Neural progenitor cell (in vitro differentiated cells): ENCODE measurements around the gene ENC1. TPM values are rescaled to one million over a fixed set of nuclear protein-coding genes. Genes with fewer than 3 reads are reported as not detected.

Experiments
- DNase-seq: peaks from one replicate; pipeline ENCODE4 v3.0.0-alpha.2; 2016; ENCODE audit warnings: low spot score
- H2AFZ ChIP-seq: fragments of 200-600 bp; sonication (generic); replicated peaks from 2 replicates; pipeline ENCODE4 v1.6.1; 2016; ENCODE audit warnings: antibody characterized with exemption
- H3F3A ChIP-seq: fragments of 200-600 bp; sonication (generic); 2 replicates; pipeline ENCODE4 v1.6.1; 2016; ENCODE audit warnings: antibody characterized with exemption, low read depth
- H3K27ac ChIP-seq: fragments of 200-600 bp; sonication (generic); 2 replicates; pipeline ENCODE4 v1.5.1; 2016; ENCODE audit warnings: mild to moderate bottlenecking
- H3K27me3 ChIP-seq: fragments of 200-600 bp; sonication (generic); 2 replicates; pipeline ENCODE4 v1.6.1; 2016; ENCODE audit warnings: mild to moderate bottlenecking, moderate library complexity
- H3K36me3 ChIP-seq: fragments of 200-600 bp; sonication (generic); 2 replicates; pipeline ENCODE4 v1.5.1; 2016
- H3K4me1 ChIP-seq: fragments of 200-600 bp; sonication (generic); 2 replicates; pipeline ENCODE4 v1.6.1; 2016; ENCODE audit warnings: mixed run types
- H3K4me2 ChIP-seq: fragments of 200-600 bp; sonication (generic); 2 replicates; pipeline ENCODE4 v1.6.1; 2016
- H3K4me3 ChIP-seq: fragments of 200-600 bp; sonication (generic); 2 replicates; pipeline ENCODE4 v1.5.1; 2016
- H3K79me2 ChIP-seq: fragments of 200-600 bp; sonication (generic); 2 replicates; pipeline ENCODE4 v1.6.1; 2016; ENCODE audit warnings: low read depth
- H3K9ac ChIP-seq: fragments of 200-600 bp; sonication (generic); 2 replicates; pipeline ENCODE4 v1.6.1; 2016
- H3K9me3 ChIP-seq: fragments of 200-600 bp; sonication (generic); 2 replicates; pipeline ENCODE4 v1.5.1; 2016; ENCODE audit warnings: low read depth
- H4K20me1 ChIP-seq: fragments of 200-600 bp; sonication (generic); 2 replicates; pipeline ENCODE4 v1.6.1; 2016; ENCODE audit warnings: low read depth
- H3K27ac Mint-ChIP-seq: 3 replicates; pipeline ENCODE4 v1.8.0; 2021; ENCODE audit warnings: mixed read lengths
- H3K27me3 Mint-ChIP-seq: 2 replicates; pipeline ENCODE4 v1.8.0; 2022; ENCODE audit warnings: low read depth, mild to moderate bottlenecking, inconsistent platforms, moderate library complexity, mixed read lengths; ENCODE audit not compliant: insufficient read depth
- H3K36me3 Mint-ChIP-seq: 3 replicates; pipeline ENCODE4 v1.8.0; 2021; ENCODE audit warnings: mixed read lengths
- H3K4me1 Mint-ChIP-seq: 3 replicates; pipeline ENCODE4 v1.8.0; 2021; ENCODE audit warnings: mixed read lengths
- H3K4me3 Mint-ChIP-seq: 3 replicates; pipeline ENCODE4 v1.8.0; 2021; ENCODE audit warnings: mild to moderate bottlenecking, moderate library complexity, mixed read lengths
- H3K9me3 Mint-ChIP-seq: 3 replicates; pipeline ENCODE4 v1.8.0; 2020; ENCODE audit warnings: mixed read lengths
- EZH2 ChIP-seq: fragments of 200-600 bp; sonication (generic); IDR thresholded peaks from 2 replicates; pipeline ENCODE4 v1.6.1; 2017; ENCODE audit warnings: antibody characterized with exemption, mild to moderate bottlenecking, moderate library complexity
- EZH2phosphoT487 ChIP-seq: fragments of 200-600 bp; sonication (generic); IDR thresholded peaks from 2 replicates; pipeline ENCODE4 v1.6.1; 2017; ENCODE audit warnings: antibody characterized with exemption
- total RNA-seq: library from RNA; depleted of rRNA; stranded (reverse); fragments of >200 nt; gene quantifications from 2 replicates; pipeline ENCODE4 v1.2.3, GENCODE V29; 2015; ENCODE audit warnings: low replicate concordance
- TF ChIP-seq, protein P1 (sequence below): fragments of 200-600 bp; sonication (generic); IDR thresholded peaks from 2 replicates; pipeline ENCODE4 v1.5.1; 2017; ENCODE audit warnings: antibody characterized with exemption, mild to moderate bottlenecking

ENC1 gene
- total RNA-seq, 1 donor from 2014 or later: 73.8 TPM

DNA sequence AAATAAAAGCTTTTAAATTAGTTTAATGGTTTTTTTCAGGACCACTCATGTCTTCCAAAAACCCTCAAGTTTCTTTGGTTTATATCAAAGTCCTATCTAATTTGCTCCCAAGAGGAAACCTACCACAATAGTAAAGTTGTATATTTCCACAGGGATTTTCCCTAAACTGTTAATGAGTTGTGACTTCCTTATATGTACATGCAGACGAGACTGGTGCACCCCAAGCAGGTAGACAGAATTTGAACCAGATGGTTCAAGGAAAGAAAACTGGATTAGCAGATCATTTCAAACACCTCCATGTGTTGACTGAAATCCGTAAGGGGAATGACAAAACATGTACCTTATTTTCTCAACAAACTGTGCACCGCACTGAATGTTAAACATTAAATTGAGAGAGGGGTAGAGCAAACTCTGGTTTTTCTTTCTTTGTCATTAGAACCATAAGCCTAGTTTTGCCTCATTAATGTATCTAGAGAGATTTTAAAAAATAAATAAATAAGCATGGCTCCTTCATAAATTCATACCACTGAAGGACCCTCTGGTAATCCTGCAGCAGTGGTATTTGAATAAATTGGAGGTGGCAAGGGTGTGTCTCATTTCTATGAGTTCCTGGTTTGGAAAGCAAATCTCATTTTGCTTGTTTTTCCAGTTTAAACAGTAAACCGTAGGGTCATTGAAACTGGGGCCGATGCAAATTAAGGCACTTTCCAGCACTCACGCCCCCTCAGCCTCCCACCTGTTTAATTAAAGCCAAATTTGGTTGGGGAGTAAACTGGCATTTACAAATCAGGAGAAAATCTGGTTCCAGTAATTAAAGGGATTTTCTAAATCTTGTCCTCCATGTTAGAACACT is 51.1 kb downstream of the ENC1 start:
- H3K4me1 ChIP-seq: peaks cover 44% of the 10 kb centered on the region
- no peaks in the 10 kb centered on the region for H3K79me2 ChIP-seq
- H3K9ac ChIP-seq: no peak overlapping the region
- peak overlapping the region; percentile 2 for H3K4me2 ChIP-seq
- no peak overlapping the region for H3K4me3 ChIP-seq
- no peak overlapping the region for H3K27ac ChIP-seq
- H3K9me3 Mint-ChIP-seq: peaks cover 3% of the 10 kb centered on the region
- H3K27me3 ChIP-seq: no peaks in the 10 kb centered on the region
- no peak overlapping the region for H2AFZ ChIP-seq
- H3F3A ChIP-seq: peaks cover 14% of the 10 kb centered on the region
- H3K36me3 ChIP-seq: no peaks in the 10 kb centered on the region
- no peak overlapping the region for H3K27ac Mint-ChIP-seq
- DNase-seq: no peak
- no peaks in the 10 kb centered on the region for H3K9me3 ChIP-seq
- H4K20me1 ChIP-seq: no peaks in the 10 kb centered on the region
- H3K36me3 Mint-ChIP-seq: no peaks in the 10 kb centered on the region
- H3K4me1 Mint-ChIP-seq: peaks cover 26% of the 10 kb centered on the region
- H3K27me3 Mint-ChIP-seq: peaks cover 6% of the 10 kb centered on the region
- TF ChIP-seq, protein P1, sequence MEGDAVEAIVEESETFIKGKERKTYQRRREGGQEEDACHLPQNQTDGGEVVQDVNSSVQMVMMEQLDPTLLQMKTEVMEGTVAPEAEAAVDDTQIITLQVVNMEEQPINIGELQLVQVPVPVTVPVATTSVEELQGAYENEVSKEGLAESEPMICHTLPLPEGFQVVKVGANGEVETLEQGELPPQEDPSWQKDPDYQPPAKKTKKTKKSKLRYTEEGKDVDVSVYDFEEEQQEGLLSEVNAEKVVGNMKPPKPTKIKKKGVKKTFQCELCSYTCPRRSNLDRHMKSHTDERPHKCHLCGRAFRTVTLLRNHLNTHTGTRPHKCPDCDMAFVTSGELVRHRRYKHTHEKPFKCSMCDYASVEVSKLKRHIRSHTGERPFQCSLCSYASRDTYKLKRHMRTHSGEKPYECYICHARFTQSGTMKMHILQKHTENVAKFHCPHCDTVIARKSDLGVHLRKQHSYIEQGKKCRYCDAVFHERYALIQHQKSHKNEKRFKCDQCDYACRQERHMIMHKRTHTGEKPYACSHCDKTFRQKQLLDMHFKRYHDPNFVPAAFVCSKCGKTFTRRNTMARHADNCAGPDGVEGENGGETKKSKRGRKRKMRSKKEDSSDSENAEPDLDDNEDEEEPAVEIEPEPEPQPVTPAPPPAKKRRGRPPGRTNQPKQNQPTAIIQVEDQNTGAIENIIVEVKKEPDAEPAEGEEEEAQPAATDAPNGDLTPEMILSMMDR: no peak
- no peak for TF ChIP-seq EZH2phosphoT487
- TF ChIP-seq EZH2: no peak
- H3K4me3 Mint-ChIP-seq: no peak overlapping the region

DNA sequence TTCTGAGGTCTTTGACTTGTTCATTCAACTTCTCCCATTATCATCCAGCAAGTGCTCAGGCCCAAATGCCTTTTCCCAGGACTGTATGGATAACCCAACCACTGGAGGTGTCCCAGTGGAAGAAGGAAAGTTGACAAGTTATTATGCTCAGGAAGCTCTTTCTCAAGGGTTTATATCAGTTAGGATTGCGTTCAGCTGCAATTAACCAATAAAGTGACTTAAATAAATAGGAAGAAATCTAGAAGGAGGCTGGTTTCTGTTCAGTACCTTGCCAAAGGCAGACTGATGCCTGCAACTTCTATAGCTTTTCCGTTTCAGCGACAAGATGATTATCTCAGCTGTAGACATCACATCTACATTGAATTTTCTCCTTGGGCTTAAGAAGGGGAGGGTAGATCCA is 52.1 kb downstream of the ENC1 start:
- H3K9me3 ChIP-seq: no peaks in the 10 kb centered on the region
- H4K20me1 ChIP-seq: no peaks in the 10 kb centered on the region
- Mint-ChIP-seq H3K27me3 (peaks cover 6% of the 10 kb centered on the region), H3K9me3 (peaks cover 3% of the 10 kb centered on the region), H3K27ac (no peak overlapping the region), H3K36me3 (no peaks in the 10 kb centered on the region), H3K4me1 (peaks cover 22% of the 10 kb centered on the region), H3K4me3 (no peak overlapping the region)
- no peak overlapping the region for H2AFZ ChIP-seq
- no peak for DNase-seq
- H3K4me2 ChIP-seq: no peak overlapping the region
- H3K4me3 ChIP-seq: no peak overlapping the region
- H3K36me3 ChIP-seq: no peaks in the 10 kb centered on the region
- peaks cover 44% of the 10 kb centered on the region for H3K4me1 ChIP-seq
- H3F3A ChIP-seq: peaks cover 10% of the 10 kb centered on the region
- H3K79me2 ChIP-seq: no peaks in the 10 kb centered on the region
- no peak overlapping the region for H3K27ac ChIP-seq
- TF ChIP-seq, protein P1: no peak
- TF ChIP-seq EZH2phosphoT487 (no peak), EZH2 (no peak)
- H3K9ac ChIP-seq: no peak overlapping the region
- no peaks in the 10 kb centered on the region for H3K27me3 ChIP-seq

DNA sequence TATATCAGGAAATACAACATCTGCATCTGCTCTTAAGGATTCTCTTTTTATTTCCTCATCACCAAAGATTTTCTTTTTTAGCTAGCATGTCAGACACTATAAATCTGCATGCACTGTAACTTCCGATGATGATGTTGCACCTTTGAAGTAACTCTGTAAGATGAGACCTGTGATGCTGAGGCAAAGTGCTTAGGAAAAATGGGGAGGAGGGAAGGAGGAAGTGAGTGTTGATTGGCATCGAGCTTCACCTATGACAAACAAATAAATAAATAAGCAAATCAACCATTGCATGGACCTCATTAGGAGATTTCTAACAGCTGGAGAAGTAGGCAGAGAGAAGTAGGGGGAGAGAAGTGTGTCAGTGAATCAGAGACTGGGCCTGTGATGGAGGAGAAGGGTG is 52.6 kb downstream of the ENC1 start:
- no peak overlapping the region for H3K4me2 ChIP-seq
- no peaks in the 10 kb centered on the region for H3K27me3 ChIP-seq

More for the DNA sequence above, 52.6 kb downstream of the ENC1 start:
- H3K4me3 ChIP-seq: no peak overlapping the region
- H3F3A ChIP-seq: peaks cover 10% of the 10 kb centered on the region
- H3K27me3 Mint-ChIP-seq: peaks cover 6% of the 10 kb centered on the region
- H3K36me3 ChIP-seq: no peaks in the 10 kb centered on the region
- H3K36me3 Mint-ChIP-seq: no peaks in the 10 kb centered on the region
- peaks cover 3% of the 10 kb centered on the region for H3K9me3 Mint-ChIP-seq
- TF ChIP-seq EZH2: no peak
- TF ChIP-seq, protein P1: no peak
- no peak for TF ChIP-seq EZH2phosphoT487
- H3K4me1 Mint-ChIP-seq: peaks cover 22% of the 10 kb centered on the region
- no peak overlapping the region for H3K27ac ChIP-seq
- H3K9me3 ChIP-seq: no peaks in the 10 kb centered on the region
- no peak for DNase-seq
- H3K27ac Mint-ChIP-seq: no peak overlapping the region
- H2AFZ ChIP-seq: no peak overlapping the region
- H3K4me1 ChIP-seq: peaks cover 44% of the 10 kb centered on the region
- no peak overlapping the region for H3K9ac ChIP-seq
- no peaks in the 10 kb centered on the region for H3K79me2 ChIP-seq
- H4K20me1 ChIP-seq: no peaks in the 10 kb centered on the region
- no peak overlapping the region for H3K4me3 Mint-ChIP-seq
